ENCODE results near the gene CYP4A11. TPM values are rescaled to one million over a fixed set of nuclear protein-coding genes. Genes with fewer than 3 reads are reported as not detected.
"Not testable (repeated sequence)": the region's sequence is repeated elsewhere in the genome, so short reads cannot be mapped to it uniquely, and the experiment has no call there.

CYP4A11 gene
- total RNA-seq, result under 1 TPM in 1 of 4 donors, not detected in 3; 0.29 TPM

DNA sequence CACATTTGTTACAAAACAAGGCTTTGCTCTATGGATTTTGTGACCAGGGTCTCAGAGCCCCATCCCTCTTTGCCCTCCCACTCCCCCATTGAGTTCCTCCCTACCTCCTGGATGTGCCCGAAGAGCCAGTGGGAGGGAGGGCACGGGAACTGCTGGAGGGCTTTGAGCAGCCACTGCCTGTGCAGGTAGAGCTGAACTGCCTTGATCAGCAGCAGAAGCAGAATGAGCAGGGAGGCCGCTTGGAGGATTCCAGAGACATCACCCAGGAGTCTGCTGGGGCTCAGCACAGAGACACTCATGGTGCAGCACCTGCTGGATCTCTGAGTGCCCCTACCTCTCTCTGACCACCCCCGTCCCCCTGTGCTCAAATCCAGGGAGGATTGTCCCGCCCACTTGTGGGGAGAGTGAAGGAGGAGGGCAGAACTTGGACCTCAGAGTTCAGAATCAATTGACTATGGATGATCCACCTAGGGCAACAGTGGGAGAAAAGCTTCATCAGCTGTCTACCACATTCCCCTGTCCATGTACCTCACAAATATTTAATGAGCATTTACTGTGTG, at the start of gene CYP4A11:
CYP4A11 (minus strand) TSS at position 342 of the 560 bp plus-strand sequence; CDS start at position 299, 43 bp downstream.
- intact Hi-C loops (cut with DNase I; ENCODE audit: low total_unique reads), result no loop called here
- DNase-seq (ENCODE audit: low spot score in 2 of 2), result no peak
- no peak for TF ChIP-seq POLR2A (IDR thresholded peaks at IDR 0.05)
- TF ChIP-seq, protein P1, sequence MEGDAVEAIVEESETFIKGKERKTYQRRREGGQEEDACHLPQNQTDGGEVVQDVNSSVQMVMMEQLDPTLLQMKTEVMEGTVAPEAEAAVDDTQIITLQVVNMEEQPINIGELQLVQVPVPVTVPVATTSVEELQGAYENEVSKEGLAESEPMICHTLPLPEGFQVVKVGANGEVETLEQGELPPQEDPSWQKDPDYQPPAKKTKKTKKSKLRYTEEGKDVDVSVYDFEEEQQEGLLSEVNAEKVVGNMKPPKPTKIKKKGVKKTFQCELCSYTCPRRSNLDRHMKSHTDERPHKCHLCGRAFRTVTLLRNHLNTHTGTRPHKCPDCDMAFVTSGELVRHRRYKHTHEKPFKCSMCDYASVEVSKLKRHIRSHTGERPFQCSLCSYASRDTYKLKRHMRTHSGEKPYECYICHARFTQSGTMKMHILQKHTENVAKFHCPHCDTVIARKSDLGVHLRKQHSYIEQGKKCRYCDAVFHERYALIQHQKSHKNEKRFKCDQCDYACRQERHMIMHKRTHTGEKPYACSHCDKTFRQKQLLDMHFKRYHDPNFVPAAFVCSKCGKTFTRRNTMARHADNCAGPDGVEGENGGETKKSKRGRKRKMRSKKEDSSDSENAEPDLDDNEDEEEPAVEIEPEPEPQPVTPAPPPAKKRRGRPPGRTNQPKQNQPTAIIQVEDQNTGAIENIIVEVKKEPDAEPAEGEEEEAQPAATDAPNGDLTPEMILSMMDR (IDR thresholded peaks at IDR 0.05), result no peak
- WGBS, 2 donors, result 63 to 67% methylated on average over 5 of the region's 5 CpGs
- no peak within 1 kb of the TSS for H3K4me3 ChIP-seq (ENCODE audit: low read depth, poor library complexity, severe bottlenecking)

- H3K4me3 ChIP-seq (ENCODE audit: low read depth, poor library complexity, severe bottlenecking); intact Hi-C loops (cut with DNase I; ENCODE audit: low total_unique reads); DNase-seq (ENCODE audit: low spot score in 2 of 2): not testable (repeated sequence)
- WGBS, 2 donors, result 83 to 87% methylated on average over 2 of the region's 2 CpGs
Observed at GRCh38 chr1:46990541-46990940, 49.3 kb upstream of the CYP4A11 start.

DNA sequence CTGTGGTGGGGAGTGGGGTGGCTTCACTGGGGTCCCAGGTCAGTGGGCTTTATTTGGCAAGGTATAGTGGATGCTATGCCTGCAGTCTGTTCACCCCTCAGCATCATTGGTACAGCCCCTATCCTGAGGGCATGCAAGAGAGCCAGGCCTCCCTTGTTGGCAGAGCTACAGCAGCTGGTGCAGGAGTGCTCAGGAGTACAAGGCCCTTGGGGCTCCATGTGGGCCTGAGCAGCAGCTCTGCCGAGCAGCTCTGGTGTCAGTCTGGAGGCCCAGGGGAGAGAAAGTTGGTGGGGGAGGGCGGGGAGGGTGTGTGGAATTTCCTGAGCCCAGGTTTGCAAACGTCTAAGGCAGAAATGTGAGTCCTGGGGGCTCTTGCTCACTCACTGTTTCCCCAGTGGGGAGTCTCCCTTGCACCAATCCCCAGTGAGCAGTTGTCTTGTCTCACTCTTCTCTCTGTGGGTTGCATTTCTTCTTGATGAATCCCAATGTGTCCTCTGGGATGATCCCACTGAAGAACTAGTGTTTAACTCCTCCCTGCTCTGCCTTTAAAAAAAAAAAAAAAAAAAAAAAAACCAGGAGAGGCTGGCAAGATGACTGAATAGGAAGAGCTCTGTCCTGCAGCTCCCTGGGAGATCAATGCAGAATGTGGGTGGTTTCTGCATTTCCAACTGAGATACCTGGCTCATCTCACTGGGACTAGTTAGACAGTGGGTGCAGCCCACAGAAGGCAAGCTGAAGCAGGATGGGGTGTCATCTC, 42.7 kb upstream of the CYP4A11 start:
- intact Hi-C loops (cut with DNase I; ENCODE audit: low total_unique reads), result no loop called here
- TF ChIP-seq POLR2A (IDR thresholded peaks at IDR 0.05), result no peak
- TF ChIP-seq, protein P1 (IDR thresholded peaks at IDR 0.05), result no peak
- 4 to 24% methylated on average over 3 of the region's 3 CpGs for WGBS, 2 donors
- no peak for DNase-seq (ENCODE audit: low spot score in 2 of 2)
- H3K4me3 ChIP-seq (ENCODE audit: low read depth, poor library complexity, severe bottlenecking), result no peak overlapping the region

- intact Hi-C loops (cut with DNase I; ENCODE audit: low total_unique reads), result no loop called here
- no peak for DNase-seq (ENCODE audit: low spot score in 2 of 2)
- 59 to 70% methylated on average over 7 of the region's 7 CpGs for WGBS, 2 donors
- TF ChIP-seq, protein P1 (IDR thresholded peaks at IDR 0.05), result no peak
- TF ChIP-seq POLR2A (IDR thresholded peaks at IDR 0.05), result no peak
- H3K4me3 ChIP-seq (ENCODE audit: low read depth, poor library complexity, severe bottlenecking), result no peak overlapping the region
Observed at GRCh38 chr1:46983166-46983829, 42.0 kb upstream of the CYP4A11 start.

DNA sequence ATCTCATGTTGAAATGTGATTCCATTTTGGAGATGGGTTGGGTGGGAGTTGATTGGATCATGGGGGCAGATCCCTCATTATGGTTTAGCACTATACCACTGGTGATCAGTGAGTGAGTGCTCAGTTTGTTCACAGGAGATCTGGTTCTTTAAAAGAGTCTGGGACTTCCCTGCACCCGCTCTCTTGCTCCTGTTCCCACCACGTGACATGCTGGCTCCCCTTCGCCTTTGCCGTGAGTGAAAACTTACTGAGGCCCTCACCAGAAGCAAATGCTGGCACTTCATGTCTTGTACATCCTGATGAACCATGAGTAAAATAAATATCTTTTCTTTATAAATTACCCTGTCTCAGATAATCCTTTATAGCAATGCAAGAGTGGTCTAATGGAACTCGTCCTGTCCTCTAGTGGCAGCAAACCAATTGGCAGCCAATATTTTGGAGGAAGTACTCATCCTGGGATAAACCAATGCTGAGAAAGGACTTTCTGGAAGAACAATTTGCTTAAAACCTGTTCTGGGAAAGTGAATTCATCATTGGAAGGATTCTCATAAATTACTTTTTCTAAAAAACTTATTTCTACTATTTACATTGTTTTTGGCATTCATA, 27.8 kb upstream of the CYP4A11 start:
- no peak overlapping the region for H3K4me3 ChIP-seq (ENCODE audit: low read depth, poor library complexity, severe bottlenecking)
- 67 to 74% methylated on average over 5 of the region's 5 CpGs for WGBS, 2 donors
- intact Hi-C loops (cut with DNase I; ENCODE audit: low total_unique reads), result no loop called here
- TF ChIP-seq POLR2A (IDR thresholded peaks at IDR 0.05), result no peak
- TF ChIP-seq, protein P1 (IDR thresholded peaks at IDR 0.05), result no peak
- no peak for DNase-seq (ENCODE audit: low spot score in 2 of 2)

- H3K4me3 ChIP-seq (ENCODE audit: low read depth, poor library complexity, severe bottlenecking); intact Hi-C loops (cut with DNase I; ENCODE audit: low total_unique reads); DNase-seq (ENCODE audit: low spot score in 2 of 2): not testable (repeated sequence)
- whole genome bisulfite sequencing, 2 donors, result 80 to 86% methylated on average over 4 of the region's 4 CpGs
Observed at GRCh38 chr1:46962272-46962671, 21.0 kb upstream of the CYP4A11 start.
